Smooth muscle cell of the coronary artery (primary cell): ENCODE results near the gene DCDC1. TPM values are rescaled to one million over a fixed set of nuclear protein-coding genes. Genes with fewer than 3 reads are reported as not detected.

Experiments
- total RNA-seq: library from RNA; depleted of rRNA; stranded (reverse); fragments of >200 nt; gene quantifications from 2 replicates; pipeline ENCODE4 v1.2.3, GENCODE V29; 2014; ENCODE audit warnings: low replicate concordance

Gene DCDC1
- total RNA-seq = 0.08 and 0.12 TPM in 2 replicates

GRCh38 chr11:31369348-31370329 lies at the start of gene DCDC1, which contains the start of gene DNAJC24:
Gene DCDC1, minus strand, starts transcription at chr11:31369739. Its CDS starts 41,459 bp downstream, at chr11:31328280.
Gene DNAJC24, plus strand, starts transcription at chr11:31369860. Its CDS starts 889 bp downstream, at chr11:31370749.

Other genes with a start within 250 kb of the DCDC1 start
- 10.3 and 13.9 TPM in 2 replicates for gene DNAJC24, start 121 bp upstream of the DCDC1 start, total RNA-seq
- 4.0 and 9.2 TPM in 2 replicates for gene IMMP1L, start 139.9 kb upstream of the DCDC1 start, total RNA-seq
- 14.0 and 16.3 TPM in 2 replicates for gene ELP4, start 140.0 kb upstream of the DCDC1 start, total RNA-seq